ENCODE measurements around the gene FBXO8. TPM values are rescaled to one million over a fixed set of nuclear protein-coding genes. Genes with fewer than 3 reads are reported as not detected.

Gene FBXO8
- total and polyA plus RNA-seq, 4 donors = 15.6 to 48.0 (median 22.3) TPM

DNA sequence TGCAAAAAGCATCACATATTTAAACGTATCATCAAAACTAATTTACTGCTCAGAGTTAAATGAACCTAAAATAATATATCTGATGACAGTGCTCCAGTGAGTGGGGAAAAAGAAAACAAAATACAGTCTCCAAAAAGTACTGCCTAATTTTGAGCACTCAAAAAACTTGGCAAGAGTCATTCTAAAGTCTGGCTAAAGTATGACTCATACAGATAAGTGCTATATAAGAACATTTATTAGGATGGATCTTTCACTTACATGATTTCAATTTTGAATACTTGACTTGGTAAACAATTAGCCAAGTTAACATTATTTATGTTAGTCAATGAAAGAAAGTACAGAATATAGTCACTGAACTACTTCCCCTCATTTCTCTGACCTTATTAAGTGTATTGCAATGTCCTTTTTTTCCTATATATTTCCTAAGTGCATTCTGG, 27.2 kb downstream of the FBXO8 start:
- no peaks in the 10 kb centered on the region for H3K9me3 ChIP-seq (ENCODE audit: control insufficient read depth in 4 of 4, insufficient read depth in 3 of 4, low read length in 3 of 4)

DNA sequence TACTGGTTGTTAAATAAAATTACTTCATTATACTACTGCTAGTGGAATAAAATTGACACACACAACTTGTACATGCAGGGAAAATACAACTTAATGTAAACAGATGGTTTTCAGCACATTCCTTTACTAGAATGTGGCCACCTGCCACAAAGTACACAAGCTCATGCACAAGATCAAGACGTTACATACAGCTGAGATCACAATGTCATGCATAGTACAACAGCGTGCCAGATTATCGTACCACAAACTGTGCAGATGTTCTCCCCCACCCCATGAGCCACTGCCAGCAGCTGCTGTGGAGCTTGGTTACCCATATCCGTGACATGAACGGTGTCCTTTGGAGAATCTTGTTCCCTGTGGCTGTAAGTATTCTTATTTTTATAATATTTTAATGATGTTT, 27.7 kb downstream of the FBXO8 start:
- 82% methylated on average over 5 of the region's 5 CpGs for WGBS, 2 donors
- Histone ChIP-seq H3K9ac (ENCODE audit: insufficient read depth in 1 of 2, low read length in 2 of 2) (no peak overlapping the region), H3K36me3 (ENCODE audit: control insufficient read depth in 4 of 4, insufficient read depth in 4 of 4, low read length in 4 of 4) (peaks cover 2 to 11% (median 3%) of the 10 kb centered on the region in 4 donors), H3K27me3 (ENCODE audit: control insufficient read depth in 3 of 3, insufficient read depth in 3 of 3, low read length in 2 of 3) (no peaks in the 10 kb centered on the region), H3K27ac (ENCODE audit: low read depth in 1 of 2, low read length in 1 of 2) (no peak overlapping the region), H3K4me3 (no peak overlapping the region), H3K4me1 (ENCODE audit: control insufficient read depth in 5 of 5, insufficient read depth in 5 of 5, low read length in 5 of 5) (peaks cover 0 to 5% (median 2%) of the 10 kb centered on the region in 5 donors), H3K9me3 (ENCODE audit: control insufficient read depth in 4 of 4, insufficient read depth in 3 of 4, low read length in 3 of 4) (no peaks in the 10 kb centered on the region)
- TF ChIP-seq, protein P1, sequence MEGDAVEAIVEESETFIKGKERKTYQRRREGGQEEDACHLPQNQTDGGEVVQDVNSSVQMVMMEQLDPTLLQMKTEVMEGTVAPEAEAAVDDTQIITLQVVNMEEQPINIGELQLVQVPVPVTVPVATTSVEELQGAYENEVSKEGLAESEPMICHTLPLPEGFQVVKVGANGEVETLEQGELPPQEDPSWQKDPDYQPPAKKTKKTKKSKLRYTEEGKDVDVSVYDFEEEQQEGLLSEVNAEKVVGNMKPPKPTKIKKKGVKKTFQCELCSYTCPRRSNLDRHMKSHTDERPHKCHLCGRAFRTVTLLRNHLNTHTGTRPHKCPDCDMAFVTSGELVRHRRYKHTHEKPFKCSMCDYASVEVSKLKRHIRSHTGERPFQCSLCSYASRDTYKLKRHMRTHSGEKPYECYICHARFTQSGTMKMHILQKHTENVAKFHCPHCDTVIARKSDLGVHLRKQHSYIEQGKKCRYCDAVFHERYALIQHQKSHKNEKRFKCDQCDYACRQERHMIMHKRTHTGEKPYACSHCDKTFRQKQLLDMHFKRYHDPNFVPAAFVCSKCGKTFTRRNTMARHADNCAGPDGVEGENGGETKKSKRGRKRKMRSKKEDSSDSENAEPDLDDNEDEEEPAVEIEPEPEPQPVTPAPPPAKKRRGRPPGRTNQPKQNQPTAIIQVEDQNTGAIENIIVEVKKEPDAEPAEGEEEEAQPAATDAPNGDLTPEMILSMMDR (IDR thresholded peaks at IDR 0.05; ENCODE audit: control extremely low read depth, extremely low read depth) = no peak
- no peak for ATAC-seq (ENCODE audit: insufficient read depth, low FRiP score)
- peak; percentile 12 to 19 (median 16) for DNase-seq

More for the DNA sequence above, 27.2 kb downstream of the FBXO8 start:
- H3K27ac ChIP-seq (ENCODE audit: low read depth in 1 of 2, low read length in 1 of 2) = no peak overlapping the region
- H3K9ac ChIP-seq (ENCODE audit: insufficient read depth in 1 of 2, low read length in 2 of 2) = no peak overlapping the region
- DNase-seq (peak in 1 of 3 donors; percentile 29), ATAC-seq (ENCODE audit: insufficient read depth, low FRiP score) (no peak)
- peaks cover 2 to 11% (median 3%) of the 10 kb centered on the region in 4 donors for H3K36me3 ChIP-seq (ENCODE audit: control insufficient read depth in 4 of 4, insufficient read depth in 4 of 4, low read length in 4 of 4)
- peaks cover 0 to 5% (median 2%) of the 10 kb centered on the region in 5 donors for H3K4me1 ChIP-seq (ENCODE audit: control insufficient read depth in 5 of 5, insufficient read depth in 5 of 5, low read length in 5 of 5)
- no peaks in the 10 kb centered on the region for H3K27me3 ChIP-seq (ENCODE audit: control insufficient read depth in 3 of 3, insufficient read depth in 3 of 3, low read length in 2 of 3)
- whole genome bisulfite sequencing, 2 donors = 85 to 91% methylated on average over 1 of the region's 1 CpG
- TF ChIP-seq, protein P1 (IDR thresholded peaks at IDR 0.05; ENCODE audit: control extremely low read depth, extremely low read depth) = no peak
- H3K4me3 ChIP-seq = no peak overlapping the region

DNA sequence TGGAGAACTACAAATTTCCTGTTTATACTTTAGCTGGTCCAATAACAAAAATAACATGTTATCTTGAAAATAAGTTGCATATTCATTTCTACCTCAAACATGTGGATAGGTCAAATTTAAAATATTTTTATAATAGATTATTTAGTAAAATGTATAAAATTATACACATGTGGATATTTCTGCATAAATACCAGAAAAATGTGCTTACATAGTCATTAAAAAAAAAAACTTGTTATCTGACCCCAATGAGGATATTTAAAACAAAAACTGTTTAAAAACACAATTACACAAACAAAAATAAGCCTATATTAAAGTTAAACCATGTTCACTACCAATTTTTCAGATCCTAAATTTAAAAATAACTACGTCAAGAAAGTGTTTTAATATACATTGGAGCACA, 28.1 kb downstream of the FBXO8 start:
- H3K4me1 ChIP-seq (ENCODE audit: control insufficient read depth in 5 of 5, insufficient read depth in 5 of 5, low read length in 5 of 5) = peaks cover 0 to 5% (median 2%) of the 10 kb centered on the region in 5 donors
- TF ChIP-seq, protein P1 (IDR thresholded peaks at IDR 0.05; ENCODE audit: control extremely low read depth, extremely low read depth) = no peak
- no peaks in the 10 kb centered on the region for H3K27me3 ChIP-seq (ENCODE audit: control insufficient read depth in 3 of 3, insufficient read depth in 3 of 3, low read length in 2 of 3)
- H3K4me3 ChIP-seq = no peak overlapping the region
- H3K36me3 ChIP-seq (ENCODE audit: control insufficient read depth in 4 of 4, insufficient read depth in 4 of 4, low read length in 4 of 4) = peaks cover 2 to 13% (median 3%) of the 10 kb centered on the region in 4 donors
- 51 to 98% methylated on average over 1 of the region's 1 CpG for WGBS, 2 donors
- H3K9me3 ChIP-seq (ENCODE audit: control insufficient read depth in 4 of 4, insufficient read depth in 3 of 4, low read length in 3 of 4) = no peaks in the 10 kb centered on the region
- no peak overlapping the region for H3K27ac ChIP-seq (ENCODE audit: low read depth in 1 of 2, low read length in 1 of 2)
- H3K9ac ChIP-seq (ENCODE audit: insufficient read depth in 1 of 2, low read length in 2 of 2) = no peak overlapping the region
- DNase-seq (no peak), ATAC-seq (ENCODE audit: insufficient read depth, low FRiP score) (no peak)

DNA sequence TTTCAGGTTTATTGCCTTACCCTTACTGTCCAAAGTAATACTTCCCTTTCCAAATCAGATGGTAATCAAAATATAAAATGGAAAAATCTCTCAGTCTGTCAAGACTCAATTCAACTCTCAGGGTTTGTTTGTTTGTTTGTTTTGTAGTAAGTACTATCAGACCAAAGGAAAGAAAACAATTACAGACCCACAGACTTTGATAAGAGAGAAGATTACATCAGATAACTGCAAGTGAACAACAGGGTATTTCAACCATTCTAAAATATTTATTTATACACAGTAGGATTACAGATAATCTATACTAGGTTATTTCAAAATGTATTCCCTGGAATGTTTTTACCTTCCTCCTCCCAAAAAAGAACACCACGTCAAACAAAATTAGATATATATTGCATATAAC, 28.9 kb downstream of the FBXO8 start:
- Histone ChIP-seq H3K27ac (ENCODE audit: low read depth in 1 of 2, low read length in 1 of 2) (no peak overlapping the region), H3K4me1 (ENCODE audit: control insufficient read depth in 5 of 5, insufficient read depth in 5 of 5, low read length in 5 of 5) (peaks cover 0 to 5% (median 2%) of the 10 kb centered on the region in 5 donors), H3K27me3 (ENCODE audit: control insufficient read depth in 3 of 3, insufficient read depth in 3 of 3, low read length in 2 of 3) (no peaks in the 10 kb centered on the region), H3K4me3 (no peak overlapping the region), H3K9ac (ENCODE audit: insufficient read depth in 1 of 2, low read length in 2 of 2) (no peak overlapping the region), H3K36me3 (ENCODE audit: control insufficient read depth in 4 of 4, insufficient read depth in 4 of 4, low read length in 4 of 4) (peaks cover 2 to 13% (median 3%) of the 10 kb centered on the region in 4 donors), H3K9me3 (ENCODE audit: control insufficient read depth in 4 of 4, insufficient read depth in 3 of 4, low read length in 3 of 4) (no peaks in the 10 kb centered on the region)
- TF ChIP-seq, protein P1 (IDR thresholded peaks at IDR 0.05; ENCODE audit: control extremely low read depth, extremely low read depth) = no peak
- ATAC-seq (ENCODE audit: insufficient read depth, low FRiP score) (no peak), DNase-seq (no peak)
- 86 to 89% methylated on average over 1 of the region's 1 CpG for WGBS, 2 donors

All from lung (tissue), 12 donors.